Endothelial cell of umbilical vein (primary cell): ENCODE data around the gene ATP10B. TPM values are rescaled to one million over a fixed set of nuclear protein-coding genes. Genes with fewer than 3 reads are reported as not detected.
"Not testable (repeated sequence)": the region's sequence is repeated elsewhere in the genome, so short reads cannot be mapped to it uniquely, and the experiment has no call there.

Experiments
- BruUV-seq: library from RNA; stranded (reverse); fragments of 400-500 nt; replicated peaks from 2 replicates; lab custom pipeline; 2021; lab: Mats Ljungman, UMichigan
- CTCF ChIA-PET: fragments of 300-600, 350-600 bp; sonication (Branson Sonifier 250); formaldehyde crosslinking; loops from one replicate; lab custom pipeline; 2021; ENCODE audit warnings: antibody characterized with exemption, inconsistent platforms; lab: Charles Lee
- POLR2A ChIA-PET: fragments of 300-600, 350-600 bp; sonication (Branson Sonifier 250); formaldehyde crosslinking; loops from one replicate; lab custom pipeline; 2021; ENCODE audit warnings: antibody characterized with exemption, inconsistent platforms; lab: Charles Lee
- DNase-seq: peaks from one replicate; pipeline ENCODE4 v3.0.0-alpha.2; 2011; ENCODE audit warnings: low read depth, low spot score
- FAIRE-seq: peaks from 2 replicates; lab custom pipeline; 2011; peaks lifted over from hg19 to GRCh38; lab: Jason Lieb, UNC
- H2AFZ ChIP-seq: 2 replicates; pipeline ENCODE4 v1.6.0; 2012; ENCODE audit warnings: low read depth, low read length, control low read depth, inconsistent platforms
- H3K27ac ChIP-seq: 2 replicates; pipeline ENCODE4 v1.5.1; 2011; ENCODE audit warnings: low read depth, mild to moderate bottlenecking, control low read depth, low read length, moderate library complexity; ENCODE audit not compliant: insufficient read depth
- H3K27me3 ChIP-seq, 2 experiments: 2 replicates each; pipeline versions ENCODE4 v1.6.0 to v1.6.1; 2011; ENCODE audit warnings: low read length in 2 of 2, mixed read lengths in 1 of 2; ENCODE audit not compliant: control insufficient read depth in 2 of 2, insufficient read depth in 2 of 2
- H3K36me3 ChIP-seq, 2 experiments: 2 replicates in 1 of 2; 3 replicates in 1 of 2; pipeline ENCODE4 v1.5.1; 2011; ENCODE audit warnings: low read length in 2 of 2, mild to moderate bottlenecking in 1 of 2, moderate library complexity in 1 of 2; ENCODE audit not compliant: control insufficient read depth in 2 of 2, insufficient read depth in 2 of 2; ENCODE audit errors: extremely low read depth in 1 of 2
- H3K4me1 ChIP-seq: 3 replicates; pipeline ENCODE4 v1.5.1; 2011; ENCODE audit warnings: mild to moderate bottlenecking, low read length; ENCODE audit not compliant: control insufficient read depth, insufficient read depth; ENCODE audit errors: extremely low read depth
- H3K4me2 ChIP-seq: 2 replicates; pipeline ENCODE4 v1.6.1; 2011; ENCODE audit warnings: low read length, control low read depth, mixed read lengths; ENCODE audit not compliant: insufficient read depth
- H3K4me3 ChIP-seq, 3 experiments: fragments of 200-600 bp in 1 of 3; sonication (generic), shearing (Covaris generic) in 1 of 3; replicated peaks in 1 of 3; 2 replicates each; pipeline ENCODE4 v1.5.1; 2011 to 2016; ENCODE audit warnings: control low read depth in 3 of 3, low read length in 3 of 3, mild to moderate bottlenecking in 2 of 3, inconsistent platforms in 1 of 3, low read depth in 1 of 3, moderate library complexity in 1 of 3; ENCODE audit not compliant: insufficient read depth in 1 of 3
- H3K79me2 ChIP-seq: 2 replicates; pipeline ENCODE4 v1.6.0; 2012; ENCODE audit warnings: low read length, inconsistent platforms; ENCODE audit not compliant: control insufficient read depth, insufficient read depth
- H3K9ac ChIP-seq: replicated peaks from 2 replicates; pipeline ENCODE3; 2011; ENCODE audit warnings: low read length, control low read depth; ENCODE audit not compliant: insufficient read depth; ENCODE audit errors: extremely low read depth
- H3K9me1 ChIP-seq: replicated peaks from 3 replicates; pipeline ENCODE4 v1.6.0; 2011; ENCODE audit warnings: mild to moderate bottlenecking, low read length; ENCODE audit not compliant: control insufficient read depth, insufficient read depth; ENCODE audit errors: extremely low read depth
- H3K9me3 ChIP-seq: replicated peaks from 2 replicates; pipeline ENCODE4 v1.5.1; 2012; ENCODE audit warnings: low read length, inconsistent platforms; ENCODE audit not compliant: control insufficient read depth, insufficient read depth
- H4K20me1 ChIP-seq: replicated peaks from 2 replicates; pipeline ENCODE3; 2011; ENCODE audit warnings: mild to moderate bottlenecking, low read length; ENCODE audit not compliant: control insufficient read depth, insufficient read depth; ENCODE audit errors: extremely low read depth
- EZH2 ChIP-seq: IDR thresholded peaks from 2 replicates; pipeline ENCODE4 v1.6.1; 2012; ENCODE audit warnings: borderline replicate concordance, low read depth, mild to moderate bottlenecking, moderate library complexity, low read length, inconsistent platforms; ENCODE audit not compliant: severe bottlenecking
- FOS ChIP-seq: IDR thresholded peaks from 2 replicates; pipeline ENCODE4 v1.6.1; 2011; ENCODE audit warnings: mild to moderate bottlenecking, low read length, moderate library complexity, borderline replicate concordance; ENCODE audit not compliant: insufficient read depth
- GATA2 ChIP-seq: IDR thresholded peaks from 2 replicates; pipeline ENCODE4 v1.7.0; 2011; ENCODE audit warnings: low read depth, mild to moderate bottlenecking, moderate library complexity, mixed read lengths, low read length; ENCODE audit not compliant: insufficient read length, insufficient read depth
- JUN ChIP-seq: IDR thresholded peaks from 2 replicates; pipeline ENCODE4 v1.6.1; 2011; ENCODE audit warnings: borderline replicate concordance, low read depth; ENCODE audit not compliant: insufficient read length, insufficient read depth
- MYC ChIP-seq: IDR thresholded peaks from one replicate; pipeline ENCODE4 v1.6.1; 2011; ENCODE audit warnings: mild to moderate bottlenecking, low read depth, low read length
- POLR2A ChIP-seq: IDR thresholded peaks from 2 replicates; pipeline ENCODE4 v1.6.1; 2012; ENCODE audit warnings: low read depth, mild to moderate bottlenecking, control low read depth, low read length
- POLR2AphosphoS5 ChIP-seq: IDR thresholded peaks from 2 replicates; pipeline ENCODE4 v1.6.1; 2012; ENCODE audit warnings: low read depth, mild to moderate bottlenecking, control low read depth, low read length, moderate library complexity; ENCODE audit not compliant: insufficient read depth
- dilution Hi-C: fragments of 300-500 bp; cut with MboI; formaldehyde crosslinking; loops from one replicate; pipeline ENCODE4 v1.15.0; 2019; ENCODE audit warnings: low sequenced_read_pairs; ENCODE audit not compliant: extremely low pct_ligation_motif_present
- intact Hi-C: fragments of 100-400 bp; cut with micrococcal nuclease; formaldehyde crosslinking; loops from one replicate; pipeline ENCODE4 v1.10.0; 2022
- polyA plus RNA-seq, 4 experiments: library from polyadenylated mRNA; depleted of rRNA in 3 of 4; stranded (reverse) in 3 of 4; unstranded in 1 of 4; fragments of >200 nt; gene quantifications; 2 replicates each; pipeline versions ENCODE4 v1.2.1 to v1.2.3, GENCODE V29; 2011 to 2012; ENCODE audit warnings: missing spikeins in 1 of 4
- total RNA-seq: library from RNA; stranded (reverse); gene quantifications from 2 replicates; pipeline ENCODE4 v1.2.3, GENCODE V29; 2021
- TF ChIP-seq, protein P1 (sequence below), 2 donors: IDR thresholded peaks; 1 replicate in 1 of 2; 2 replicates in 1 of 2; pipeline ENCODE4 v1.5.1; 2011; ENCODE audit warnings: low read length in 2 of 2, mild to moderate bottlenecking in 2 of 2, moderate library complexity in 2 of 2, control low read depth in 1 of 2, inconsistent platforms in 1 of 2, low read depth in 1 of 2; ENCODE audit not compliant: insufficient read depth in 1 of 2; ENCODE audit errors: extremely low read depth in 1 of 2
- TF ChIP-seq, protein P2 (sequence below): IDR thresholded peaks from 2 replicates; pipeline ENCODE4 v1.6.1; 2011; ENCODE audit not compliant: insufficient read depth, insufficient read length

Gene ATP10B
- total and polyA plus RNA-seq, 2 donors (not counting 3 experiments of a cell fraction or from before 2014, with no cell fraction given), result not detected

DNA sequence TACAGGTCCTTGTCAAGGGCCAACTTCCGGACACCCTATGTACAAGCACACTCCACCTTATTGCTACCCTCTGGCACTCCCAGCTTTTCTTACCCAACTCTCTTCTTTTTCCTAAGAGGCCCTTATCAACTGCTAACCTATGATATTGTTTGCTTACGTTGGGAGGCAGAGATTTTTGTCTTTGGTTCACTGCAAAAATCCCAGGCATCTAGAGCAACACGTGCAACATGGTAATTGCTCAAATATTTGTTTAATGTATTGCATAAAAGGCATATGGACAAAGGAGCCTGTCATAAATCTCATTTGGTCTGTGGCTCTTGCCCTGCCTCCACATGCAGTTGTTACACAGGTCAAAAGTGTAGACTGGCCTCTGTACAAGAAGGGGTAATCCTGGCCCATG is 35.8 kb upstream of the ATP10B start:
- ChIA-PET POLR2A (no interaction called here), CTCF (no interaction called here)
- TF ChIP-seq POLR2AphosphoS5, result no peak
- TF ChIP-seq, protein P1, sequence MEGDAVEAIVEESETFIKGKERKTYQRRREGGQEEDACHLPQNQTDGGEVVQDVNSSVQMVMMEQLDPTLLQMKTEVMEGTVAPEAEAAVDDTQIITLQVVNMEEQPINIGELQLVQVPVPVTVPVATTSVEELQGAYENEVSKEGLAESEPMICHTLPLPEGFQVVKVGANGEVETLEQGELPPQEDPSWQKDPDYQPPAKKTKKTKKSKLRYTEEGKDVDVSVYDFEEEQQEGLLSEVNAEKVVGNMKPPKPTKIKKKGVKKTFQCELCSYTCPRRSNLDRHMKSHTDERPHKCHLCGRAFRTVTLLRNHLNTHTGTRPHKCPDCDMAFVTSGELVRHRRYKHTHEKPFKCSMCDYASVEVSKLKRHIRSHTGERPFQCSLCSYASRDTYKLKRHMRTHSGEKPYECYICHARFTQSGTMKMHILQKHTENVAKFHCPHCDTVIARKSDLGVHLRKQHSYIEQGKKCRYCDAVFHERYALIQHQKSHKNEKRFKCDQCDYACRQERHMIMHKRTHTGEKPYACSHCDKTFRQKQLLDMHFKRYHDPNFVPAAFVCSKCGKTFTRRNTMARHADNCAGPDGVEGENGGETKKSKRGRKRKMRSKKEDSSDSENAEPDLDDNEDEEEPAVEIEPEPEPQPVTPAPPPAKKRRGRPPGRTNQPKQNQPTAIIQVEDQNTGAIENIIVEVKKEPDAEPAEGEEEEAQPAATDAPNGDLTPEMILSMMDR (IDR thresholded peaks at IDR 0.05; ENCODE audit: extremely low read depth in 1 of 2, insufficient read depth in 1 of 2, low read depth in 1 of 2, low read length in 2 of 2), result no peak
- no peak for TF ChIP-seq EZH2
- no peak for TF ChIP-seq FOS
- TF ChIP-seq MYC, result no peak
- no peak for TF ChIP-seq JUN
- TF ChIP-seq GATA2, result no peak
- TF ChIP-seq POLR2A, result no peak
- TF ChIP-seq, protein P2, sequence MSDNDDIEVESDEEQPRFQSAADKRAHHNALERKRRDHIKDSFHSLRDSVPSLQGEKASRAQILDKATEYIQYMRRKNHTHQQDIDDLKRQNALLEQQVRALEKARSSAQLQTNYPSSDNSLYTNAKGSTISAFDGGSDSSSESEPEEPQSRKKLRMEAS, result no peak
- Histone ChIP-seq H4K20me1 (no peaks in the 10 kb centered on the region), H2AFZ (no peak overlapping the region), H3K9ac (no peak overlapping the region), H3K27me3 (no peaks in the 10 kb centered on the region), H3K4me1 (no peaks in the 10 kb centered on the region), H3K4me3 (no peak overlapping the region), H3K27ac (no peak overlapping the region), H3K4me2 (no peak overlapping the region), H3K9me3 (no peaks in the 10 kb centered on the region), H3K79me2 (no peaks in the 10 kb centered on the region), H3K9me1 (no peaks in the 10 kb centered on the region), H3K36me3 (no peaks in the 10 kb centered on the region)
- dilution Hi-C loops (no loop called here), intact Hi-C loops (no loop called here)
- BruUV-seq, result no TSS peak
- FAIRE-seq (no peak), DNase-seq (no peak)

DNA sequence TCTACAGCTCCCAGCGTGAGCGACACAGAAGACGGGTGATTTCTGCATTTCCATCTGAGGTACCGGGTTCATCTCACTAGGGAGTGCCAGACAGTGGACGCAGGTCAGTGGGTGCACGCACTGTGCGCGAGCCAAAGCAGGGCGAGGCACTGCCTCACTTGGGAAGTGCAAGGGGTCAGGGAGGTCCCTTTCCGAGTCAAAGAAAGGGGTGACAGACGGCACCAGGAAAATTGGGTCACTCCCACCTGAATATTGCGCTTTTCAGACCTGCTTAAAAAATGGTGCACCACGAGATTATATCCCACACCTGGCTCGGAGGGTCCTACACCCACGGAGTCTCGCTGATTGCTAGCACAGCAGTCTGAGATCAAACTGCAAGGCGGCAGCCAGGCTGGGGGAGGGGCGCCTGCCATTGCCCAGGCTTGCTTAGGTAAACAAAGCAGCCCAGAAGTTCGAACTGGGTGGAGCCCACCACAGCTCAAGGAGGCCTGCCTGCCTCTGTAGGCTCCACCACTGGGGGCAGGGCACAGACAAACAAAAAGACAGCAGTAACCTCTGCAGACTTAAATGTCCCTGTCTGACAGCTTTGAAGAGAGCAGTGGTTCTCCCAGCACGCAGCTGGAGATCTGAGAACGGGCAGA is 21.7 kb upstream of the ATP10B start:
- BruUV-seq, H3K9me3 ChIP-seq, H3K27me3 ChIP-seq, H4K20me1 ChIP-seq, H2AFZ ChIP-seq, POLR2A ChIA-PET, H3K79me2 ChIP-seq, H3K9ac ChIP-seq, CTCF ChIA-PET, dilution Hi-C loops, DNase-seq, H3K36me3 ChIP-seq, H3K4me3 ChIP-seq, H3K4me2 ChIP-seq, H3K4me1 ChIP-seq, H3K9me1 ChIP-seq, FAIRE-seq, H3K27ac ChIP-seq, intact Hi-C loops: not testable (repeated sequence)
